ENCODE results near the gene MCF2L2. TPM values are rescaled to one million over a fixed set of nuclear protein-coding genes. Genes with fewer than 3 reads are reported as not detected.
A peak's percentile ranks its signal among the peaks of the same experiment; 100 is the strongest.

Gene MCF2L2
- total and polyA plus RNA-seq, 9 of the 15 experiments (the other 6 are each of a cell fraction or from before 2014, with no cell fraction given), result 0.56 to 4.2 (median 3.0) TPM

- TF ChIP-seq ZBTB40 (IDR thresholded peaks at IDR 0.05) (no peak), ZBTB40 (CRISPR knock-in tag; IDR thresholded peaks at IDR 0.05) (no peak), SETDB1 (IDR thresholded peaks at IDR 0.05; ENCODE audit: low read length) (no peak), MEF2D (tag; conservative IDR thresholded peaks at IDR 0.05; ENCODE audit: low read depth) (no peak), ZBTB49 (CRISPR knock-in tag; IDR thresholded peaks at IDR 0.05; ENCODE audit: borderline replicate concordance) (no peak), MED1 (CRISPR knock-in tag; IDR thresholded peaks at IDR 0.05; ENCODE audit: borderline replicate concordance) (no peak), PCBP1 (IDR thresholded peaks at IDR 0.05; ENCODE audit: low read depth, low read length, poor library complexity, severe bottlenecking) (no peak), ZHX1 (conservative IDR thresholded peaks at IDR 0.05; ENCODE audit: low read length) (no peak), CBX3 (IDR thresholded peaks at IDR 0.05; ENCODE audit: borderline replicate concordance in 1 of 2, low read length in 2 of 2) (peak in 1 of 2 experiments; percentile 61; a peak in 1 of 3 replicates), CHAMP1 (IDR thresholded peaks at IDR 0.05) (0 out of 2 replicates have a peak, but pooled peaks have one; percentile 13), RFX1 (IDR thresholded peaks at IDR 0.05) (no peak)
Measured at GRCh38 chr3:183410280-183410679, 18.1 kb downstream of the MCF2L2 start (continued).
